ENCODE results near the gene CCNO.

DNA sequence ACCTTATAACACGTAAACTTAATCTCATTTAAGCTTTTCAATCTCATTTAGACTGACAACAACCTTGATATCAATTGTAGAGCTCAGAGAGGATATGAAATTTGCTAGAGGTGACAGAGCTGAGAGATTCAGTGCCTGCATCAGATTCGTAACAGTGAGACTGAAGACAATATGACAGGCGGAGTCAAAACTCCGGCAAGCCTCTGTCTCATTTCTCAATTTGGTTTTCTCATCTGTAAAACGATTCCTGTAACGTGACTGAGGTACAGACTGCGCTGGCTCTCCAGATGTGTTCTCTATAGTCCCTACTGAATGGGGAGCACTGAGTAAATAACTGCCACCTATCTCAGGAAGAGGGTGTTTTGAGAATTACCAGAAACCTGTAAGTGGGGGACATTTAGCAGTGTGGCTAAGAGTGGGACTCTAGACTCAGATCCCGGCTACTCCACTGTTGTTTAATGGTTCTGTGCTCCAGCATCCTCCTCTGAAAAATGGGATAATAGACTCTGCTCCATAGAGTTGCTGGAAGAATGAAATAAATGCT is 3.2 kb downstream of the CCNO start:
- TF ChIP-seq, protein P1, sequence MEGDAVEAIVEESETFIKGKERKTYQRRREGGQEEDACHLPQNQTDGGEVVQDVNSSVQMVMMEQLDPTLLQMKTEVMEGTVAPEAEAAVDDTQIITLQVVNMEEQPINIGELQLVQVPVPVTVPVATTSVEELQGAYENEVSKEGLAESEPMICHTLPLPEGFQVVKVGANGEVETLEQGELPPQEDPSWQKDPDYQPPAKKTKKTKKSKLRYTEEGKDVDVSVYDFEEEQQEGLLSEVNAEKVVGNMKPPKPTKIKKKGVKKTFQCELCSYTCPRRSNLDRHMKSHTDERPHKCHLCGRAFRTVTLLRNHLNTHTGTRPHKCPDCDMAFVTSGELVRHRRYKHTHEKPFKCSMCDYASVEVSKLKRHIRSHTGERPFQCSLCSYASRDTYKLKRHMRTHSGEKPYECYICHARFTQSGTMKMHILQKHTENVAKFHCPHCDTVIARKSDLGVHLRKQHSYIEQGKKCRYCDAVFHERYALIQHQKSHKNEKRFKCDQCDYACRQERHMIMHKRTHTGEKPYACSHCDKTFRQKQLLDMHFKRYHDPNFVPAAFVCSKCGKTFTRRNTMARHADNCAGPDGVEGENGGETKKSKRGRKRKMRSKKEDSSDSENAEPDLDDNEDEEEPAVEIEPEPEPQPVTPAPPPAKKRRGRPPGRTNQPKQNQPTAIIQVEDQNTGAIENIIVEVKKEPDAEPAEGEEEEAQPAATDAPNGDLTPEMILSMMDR (IDR thresholded peaks at IDR 0.05; ENCODE audit: low read depth, low read length), result no peak
- no peak for TF ChIP-seq EZH2phosphoT487 (IDR thresholded peaks at IDR 0.05; ENCODE audit: low read depth)
